ENCODE results near the gene QDPR. TPM values are rescaled to one million over a fixed set of nuclear protein-coding genes. Genes with fewer than 3 reads are reported as not detected.

Gene QDPR
- total RNA-seq, 1 donor from 2014 or later, result 38.5 TPM

DNA sequence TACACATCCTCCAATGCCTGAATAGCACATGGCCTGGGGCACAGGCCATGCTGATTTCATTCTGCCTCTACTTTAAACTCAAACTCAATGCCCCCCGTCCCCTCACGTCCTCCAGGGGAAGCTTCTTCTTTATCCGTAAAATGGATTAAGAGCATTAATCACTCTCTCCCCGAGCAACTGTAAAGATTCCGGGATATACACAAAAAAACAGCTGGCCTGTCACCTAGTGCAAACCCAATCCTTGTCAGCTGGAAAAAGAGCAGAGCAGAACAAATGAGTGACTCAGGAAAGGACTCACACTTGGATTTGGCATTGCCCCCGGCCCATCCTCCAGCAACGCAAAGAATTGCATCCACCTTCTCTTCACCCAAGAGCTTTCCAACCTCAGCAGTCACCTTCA lies 7.8 kb downstream of the QDPR start:
- TF ChIP-seq, protein P1, sequence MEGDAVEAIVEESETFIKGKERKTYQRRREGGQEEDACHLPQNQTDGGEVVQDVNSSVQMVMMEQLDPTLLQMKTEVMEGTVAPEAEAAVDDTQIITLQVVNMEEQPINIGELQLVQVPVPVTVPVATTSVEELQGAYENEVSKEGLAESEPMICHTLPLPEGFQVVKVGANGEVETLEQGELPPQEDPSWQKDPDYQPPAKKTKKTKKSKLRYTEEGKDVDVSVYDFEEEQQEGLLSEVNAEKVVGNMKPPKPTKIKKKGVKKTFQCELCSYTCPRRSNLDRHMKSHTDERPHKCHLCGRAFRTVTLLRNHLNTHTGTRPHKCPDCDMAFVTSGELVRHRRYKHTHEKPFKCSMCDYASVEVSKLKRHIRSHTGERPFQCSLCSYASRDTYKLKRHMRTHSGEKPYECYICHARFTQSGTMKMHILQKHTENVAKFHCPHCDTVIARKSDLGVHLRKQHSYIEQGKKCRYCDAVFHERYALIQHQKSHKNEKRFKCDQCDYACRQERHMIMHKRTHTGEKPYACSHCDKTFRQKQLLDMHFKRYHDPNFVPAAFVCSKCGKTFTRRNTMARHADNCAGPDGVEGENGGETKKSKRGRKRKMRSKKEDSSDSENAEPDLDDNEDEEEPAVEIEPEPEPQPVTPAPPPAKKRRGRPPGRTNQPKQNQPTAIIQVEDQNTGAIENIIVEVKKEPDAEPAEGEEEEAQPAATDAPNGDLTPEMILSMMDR (IDR thresholded peaks at IDR 0.05), result no peak
- H3K4me3 ChIP-seq, result no peak overlapping the region
- no peaks in the 10 kb centered on the region for H3K4me1 ChIP-seq
- no peak overlapping the region for H3K27ac ChIP-seq
- no peaks in the 10 kb centered on the region for H3K9me3 ChIP-seq
- intact Hi-C loops (cut with DNase I), result no loop called here
- ATAC-seq, result no peak
- H3K36me3 ChIP-seq, result peaks cover 91% of the 10 kb centered on the region
- no peaks in the 10 kb centered on the region for H3K27me3 ChIP-seq (ENCODE audit: low read depth)
- no peak for DNase-seq

DNA sequence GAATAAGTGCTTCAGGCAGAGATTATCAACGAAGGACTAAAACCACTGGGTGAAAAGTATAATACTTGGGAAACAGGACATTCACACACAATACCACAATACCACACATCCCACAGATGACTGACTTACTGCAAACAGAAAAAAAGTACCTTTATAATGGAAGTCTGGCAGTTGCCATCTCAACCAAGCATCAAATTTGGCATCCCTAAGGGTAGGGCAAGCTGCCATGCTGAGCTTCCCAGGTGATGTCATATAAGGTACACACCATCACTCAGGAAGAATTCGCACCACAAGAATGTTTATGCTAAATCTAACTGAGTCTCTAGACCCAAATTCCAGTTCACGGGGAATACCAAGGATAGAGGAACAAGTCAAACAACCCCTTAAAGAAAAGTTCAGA lies 9.1 kb downstream of the QDPR start:
- H3K27me3 ChIP-seq (ENCODE audit: low read depth), result no peaks in the 10 kb centered on the region
- no peak for ATAC-seq
- peaks cover 91% of the 10 kb centered on the region for H3K36me3 ChIP-seq
- H3K4me1 ChIP-seq, result no peaks in the 10 kb centered on the region
- intact Hi-C loops (cut with DNase I), result no loop called here
- DNase-seq, result no peak
- H3K9me3 ChIP-seq, result no peaks in the 10 kb centered on the region
- H3K27ac ChIP-seq, result no peak overlapping the region
- no peak overlapping the region for H3K4me3 ChIP-seq
- TF ChIP-seq, protein P1 (IDR thresholded peaks at IDR 0.05), result no peak

DNA sequence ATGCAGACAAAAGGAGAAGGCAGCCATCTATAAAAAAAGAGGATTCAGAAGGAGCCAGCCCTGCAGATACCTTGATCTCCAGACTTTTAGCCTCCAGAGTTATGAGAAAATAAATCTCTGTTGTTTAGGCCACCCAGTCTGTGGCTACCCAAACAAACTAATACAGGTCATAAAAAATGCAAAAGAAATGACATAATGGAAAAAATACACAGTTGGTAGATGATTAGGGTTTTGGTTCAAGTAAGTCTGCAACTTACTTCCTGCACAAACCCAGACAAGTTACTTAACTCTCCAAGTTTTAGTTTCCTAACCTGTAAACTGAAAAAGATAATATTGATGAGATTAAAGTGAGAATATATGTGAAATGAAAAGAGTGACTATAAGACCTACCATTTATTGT lies 11.3 kb downstream of the QDPR start:
- TF ChIP-seq, protein P1 (IDR thresholded peaks at IDR 0.05), result no peak
- no peaks in the 10 kb centered on the region for H3K27me3 ChIP-seq (ENCODE audit: low read depth)
- ATAC-seq (no peak), DNase-seq (no peak)
- H3K4me1 ChIP-seq, result no peaks in the 10 kb centered on the region
- no peaks in the 10 kb centered on the region for H3K9me3 ChIP-seq
- H3K4me3 ChIP-seq, result no peak overlapping the region
- intact Hi-C loops (cut with DNase I), result no loop called here
- peaks cover 89% of the 10 kb centered on the region for H3K36me3 ChIP-seq
- H3K27ac ChIP-seq, result no peak overlapping the region

DNA sequence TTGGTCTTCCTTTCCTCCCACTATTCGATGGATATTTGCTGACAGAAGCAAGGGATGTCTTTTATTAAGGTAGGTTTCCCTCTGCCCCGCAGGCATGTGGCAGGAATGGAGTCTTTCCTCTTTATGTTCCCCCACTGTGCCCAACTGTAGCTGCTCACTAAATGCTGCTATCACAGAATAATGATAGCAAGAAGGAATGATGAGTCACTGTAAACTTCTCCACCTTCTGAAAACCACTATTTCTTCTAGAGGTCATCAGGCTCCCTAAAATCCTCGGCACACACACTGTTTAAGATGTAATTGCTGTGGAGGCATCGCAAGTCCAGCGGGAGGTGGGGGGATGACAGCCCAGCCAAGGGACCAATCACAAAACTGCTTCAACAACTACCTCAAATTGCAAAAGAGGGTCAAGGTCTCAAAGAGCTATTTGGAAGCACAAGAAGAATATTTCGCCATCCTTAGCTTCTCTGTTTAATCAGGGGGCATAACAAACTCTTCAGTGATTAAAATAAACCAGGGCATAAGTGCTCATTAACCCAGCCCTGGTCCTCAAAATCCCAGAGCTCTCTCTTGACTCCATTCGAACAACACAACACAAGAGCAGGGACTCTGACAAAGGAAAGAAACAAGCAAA lies 13.9 kb downstream of the QDPR start:
- H3K36me3 ChIP-seq, result peaks cover 86% of the 10 kb centered on the region
- H3K9me3 ChIP-seq, result no peaks in the 10 kb centered on the region
- H3K4me3 ChIP-seq, result no peak overlapping the region
- TF ChIP-seq, protein P1 (IDR thresholded peaks at IDR 0.05), result no peak
- ATAC-seq (peak; percentile 81 to 82), DNase-seq (peak; percentile 51)
- H3K27me3 ChIP-seq (ENCODE audit: low read depth), result no peaks in the 10 kb centered on the region
- H3K27ac ChIP-seq, result no peak overlapping the region
- intact Hi-C loops (cut with DNase I), result no loop called here
- H3K4me1 ChIP-seq, result no peaks in the 10 kb centered on the region

DNA sequence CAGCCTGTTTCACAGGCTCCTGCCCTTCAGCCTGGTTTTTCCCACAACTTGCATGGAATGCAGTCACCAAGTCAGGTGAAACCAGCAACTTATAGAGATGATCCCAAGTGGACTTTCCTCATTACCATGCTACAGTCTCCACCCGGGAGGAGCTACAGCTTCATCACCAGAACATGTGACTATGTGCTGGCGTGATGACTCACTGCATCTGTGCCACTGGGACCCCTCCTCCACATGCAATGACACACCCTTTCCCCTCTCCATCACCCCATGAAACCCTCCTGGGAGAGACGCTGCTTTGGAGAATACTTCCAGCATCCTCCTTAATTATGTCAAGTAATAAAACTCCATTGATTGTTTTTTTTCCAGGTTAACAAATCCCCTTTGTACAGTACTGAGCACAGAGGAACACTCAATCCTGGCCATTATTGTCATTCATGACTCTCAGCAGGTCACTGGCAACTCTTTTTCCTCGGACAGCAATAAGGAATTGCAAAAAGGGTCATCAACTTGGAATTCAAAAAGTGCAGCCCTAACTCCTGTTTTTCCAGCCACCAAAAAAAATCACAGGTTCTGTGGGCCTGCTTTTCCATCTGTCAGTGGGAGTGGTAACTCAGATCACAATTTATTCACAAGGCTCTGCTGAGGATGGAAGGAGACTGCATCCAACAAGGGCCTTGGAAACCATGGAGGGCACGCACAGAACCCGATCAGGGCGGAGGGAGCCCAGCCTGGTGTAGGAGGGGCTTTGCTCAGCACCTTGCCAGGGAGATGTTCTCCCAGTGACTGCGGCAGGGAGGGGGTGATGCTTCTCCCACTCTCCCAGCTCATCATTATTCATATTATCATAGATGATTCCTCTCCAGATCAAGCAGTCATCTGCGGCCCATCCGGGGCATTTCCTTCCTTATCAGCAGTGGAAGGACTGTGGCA lies 17.4 kb downstream of the QDPR start:
- TF ChIP-seq, protein P1 (IDR thresholded peaks at IDR 0.05), result no peak
- no peak for ATAC-seq
- Histone ChIP-seq H3K27me3 (ENCODE audit: low read depth) (no peaks in the 10 kb centered on the region), H3K27ac (no peak overlapping the region), H3K36me3 (peaks cover 80% of the 10 kb centered on the region), H3K9me3 (no peaks in the 10 kb centered on the region), H3K4me3 (no peak overlapping the region), H3K4me1 (peaks cover 11% of the 10 kb centered on the region)
- intact Hi-C loops (cut with DNase I), result no loop called here
- no peak for DNase-seq
